ENCODE data around the gene FGFR4. TPM values are rescaled to one million over a fixed set of nuclear protein-coding genes. Genes with fewer than 3 reads are reported as not detected.

FGFR4 gene
- polyA plus RNA-seq, 1 of the 3 experiments (the other 2 are of a cell fraction), result 5.6 TPM

- H3K4me2 ChIP-seq, result no peak overlapping the region
- H2AFZ ChIP-seq (ENCODE audit: low read depth), result no peak overlapping the region
- no peak overlapping the region for H3K27ac ChIP-seq (ENCODE audit: low read depth in 2 of 2, low read length in 1 of 2)
- ChIA-PET CTCF (interaction anchor here (0.5 to 7.6 kb wide), 40 partner anchors 9 to 463 kb away, joined by 3 to 141 read pairs (median 4); partner anchors contain the start of genes FGFR4, NSD1, PRELID1 and RAB24), POLR2A (interaction anchor here (0.5 to 0.6 kb wide), 2 partner anchors 29 to 145 kb away, joined by 4 to 5 read pairs; no protein-coding TSS in a partner anchor)
- 23% methylated on average over 9 of the region's 12 CpGs for WGBS (ENCODE audit: low lambda C conversion rate)
- H3K9ac ChIP-seq, result no peak overlapping the region
- peak; percentile 91 for DNase-seq
- no peaks in the 10 kb centered on the region for H3K79me2 ChIP-seq (ENCODE audit: insufficient read depth)
- H3K4me1 ChIP-seq (ENCODE audit: control insufficient read depth in 1 of 2, insufficient read depth in 2 of 2, low read depth in 1 of 2, low read length in 1 of 2), result no peaks in the 10 kb centered on the region; a peak in 1 of 4 replicates
- H3K36me3 ChIP-seq (replicated peaks in 1 of 2; ENCODE audit: control insufficient read depth in 1 of 2, insufficient read depth in 2 of 2, low read length in 1 of 2), result no peaks in the 10 kb centered on the region
- H3K9me3 ChIP-seq, result no peaks in the 10 kb centered on the region
- no peaks in the 10 kb centered on the region for H4K20me1 ChIP-seq (ENCODE audit: insufficient read depth)
- H3F3A ChIP-seq (replicated peaks; ENCODE audit: insufficient read depth), result no peaks in the 10 kb centered on the region
- H3K9me2 ChIP-seq, result no peaks in the 10 kb centered on the region
- H3K4me3 ChIP-seq (ENCODE audit: low read depth in 2 of 2, low read length in 1 of 2), result peak overlapping the region in 1 of 2 experiments; percentile 49; a peak in 1 of 4 replicates
- H3K27me3 ChIP-seq (ENCODE audit: insufficient read depth), result no peaks in the 10 kb centered on the region
- TF ChIP-seq USF2 (IDR thresholded peaks at IDR 0.05; ENCODE audit: borderline replicate concordance, low read depth, low read length) (no peak), IRF3 (IDR thresholded peaks at IDR 0.05; ENCODE audit: low read depth, low read length) (no peak), MEF2A (IDR thresholded peaks at IDR 0.05; ENCODE audit: borderline replicate concordance, low read depth) (no peak), NRF1 (IDR thresholded peaks at IDR 0.05; ENCODE audit: low read depth, low read length) (no peak), FOSL2 (IDR thresholded peaks at IDR 0.05; ENCODE audit: borderline replicate concordance, low read depth) (no peak), SMC3 (IDR thresholded peaks at IDR 0.05; ENCODE audit: low read depth, low read length) (peak; percentile 80), CHD2 (IDR thresholded peaks at IDR 0.05; ENCODE audit: low read length, partially characterized antibody) (no peak), FOXJ3 (CRISPR knock-in tag; IDR thresholded peaks at IDR 0.05) (no peak), RAD21 (IDR thresholded peaks at IDR 0.05; ENCODE audit: low read length) (peak; percentile 96), CTCF (IDR thresholded peaks at IDR 0.05) (peak; percentile 97), GABPA (IDR thresholded peaks at IDR 0.05; ENCODE audit: low read depth) (no peak)
Observed at GRCh38 chr5:177111720-177112394, 25.1 kb downstream of the FGFR4 start.
